Keratinocyte (primary cell): ENCODE data around the gene CLDN10. TPM values are rescaled to one million over a fixed set of nuclear protein-coding genes. Genes with fewer than 3 reads are reported as not detected.
A peak's percentile ranks its signal among the peaks of the same experiment; 100 is the strongest.

ENCODE experiments used
- DNase-seq: peaks from one replicate; pipeline ENCODE4 v3.0.0-alpha.2; 2011; ENCODE audit warnings: low read depth, missing footprints, low spot score
- FAIRE-seq: peaks from 2 replicates; lab custom pipeline; 2011; peaks lifted over from hg19 to GRCh38; lab: Jason Lieb, UNC
- H2AFZ ChIP-seq: 2 replicates; pipeline ENCODE4 v1.6.0; 2012; ENCODE audit warnings: low read length, control low read depth, inconsistent platforms; ENCODE audit not compliant: control insufficient read depth
- H3K27ac ChIP-seq: 2 replicates; pipeline ENCODE4 v1.5.1; 2011; ENCODE audit warnings: low read length; ENCODE audit not compliant: control insufficient read depth, insufficient read depth
- H3K27me3 ChIP-seq: 3 replicates; pipeline ENCODE4 v1.6.0; 2011; ENCODE audit warnings: low read length; ENCODE audit not compliant: control insufficient read depth, insufficient read depth; ENCODE audit errors: extremely low read depth
- H3K36me3 ChIP-seq, 2 experiments: 2 replicates in 1 of 2; 3 replicates in 1 of 2; pipeline ENCODE4 v1.5.1; 2011; ENCODE audit warnings: low read length in 2 of 2, mild to moderate bottlenecking in 1 of 2; ENCODE audit not compliant: control insufficient read depth in 2 of 2, insufficient read depth in 2 of 2; ENCODE audit errors: extremely low read depth in 1 of 2
- H3K4me1 ChIP-seq: 3 replicates; pipeline ENCODE4 v1.5.1; 2011; ENCODE audit warnings: low read length; ENCODE audit not compliant: control insufficient read depth, insufficient read depth; ENCODE audit errors: extremely low read depth
- H3K4me2 ChIP-seq: 3 replicates; pipeline ENCODE4 v1.6.0; 2011; ENCODE audit warnings: low read depth, low read length; ENCODE audit not compliant: control insufficient read depth, insufficient read depth; ENCODE audit errors: extremely low read depth
- H3K4me3 ChIP-seq, 3 experiments: fragments of 200-600 bp in 1 of 3; sonication (generic) in 1 of 3; 2 replicates in 2 of 3; 3 replicates in 1 of 3; pipeline ENCODE4 v1.5.1; 2011 to 2016; ENCODE audit warnings: low read length in 3 of 3, mild to moderate bottlenecking in 3 of 3, control low read depth in 2 of 3, inconsistent platforms in 1 of 3, low read depth in 1 of 3, mixed read lengths in 1 of 3, mixed run types in 1 of 3, moderate library complexity in 1 of 3; ENCODE audit not compliant: control insufficient read depth in 2 of 3, insufficient read depth in 2 of 3; ENCODE audit errors: extremely low read depth in 1 of 3
- H3K79me2 ChIP-seq: 2 replicates; pipeline ENCODE4 v1.6.0; 2012; ENCODE audit warnings: low read length; ENCODE audit not compliant: control insufficient read depth, insufficient read depth
- H3K9ac ChIP-seq: 3 replicates; pipeline ENCODE4 v1.6.0; 2011; ENCODE audit warnings: low read length; ENCODE audit not compliant: control insufficient read depth, insufficient read depth; ENCODE audit errors: extremely low read depth
- H3K9me1 ChIP-seq: 3 replicates; pipeline ENCODE4 v1.6.0; 2011; ENCODE audit warnings: low read length; ENCODE audit not compliant: control insufficient read depth, insufficient read depth; ENCODE audit errors: extremely low read depth
- H3K9me3 ChIP-seq: 2 replicates; pipeline ENCODE4 v1.5.1; 2012; ENCODE audit warnings: low read depth, low read length; ENCODE audit not compliant: control insufficient read depth
- H4K20me1 ChIP-seq: 3 replicates; pipeline ENCODE4 v1.6.0; 2011; ENCODE audit warnings: low read length; ENCODE audit not compliant: control insufficient read depth, insufficient read depth; ENCODE audit errors: extremely low read depth
- CTCF ChIP-seq, 3 experiments: IDR thresholded peaks in 1 of 3; conservative IDR thresholded peaks in 1 of 3; optimal IDR thresholded peaks in 1 of 3; 2 replicates in 2 of 3; 3 replicates in 1 of 3; pipeline versions ENCODE3 to v1.5.1; 2011; ENCODE audit warnings: low read length in 3 of 3, mild to moderate bottlenecking in 3 of 3, moderate library complexity in 2 of 3, control low read depth in 1 of 3, inconsistent platforms in 1 of 3; ENCODE audit not compliant: insufficient read depth in 2 of 3; ENCODE audit errors: extremely low read depth in 1 of 3
- EZH2 ChIP-seq: IDR thresholded peaks from one replicate; pipeline ENCODE4 v1.6.1; 2012; ENCODE audit warnings: inconsistent platforms, mild to moderate bottlenecking, low read length, moderate library complexity
- dilution Hi-C: fragments of 300-500 bp; cut with MboI; formaldehyde crosslinking; loops from one replicate; pipeline ENCODE4 v1.7.0; 2020; ENCODE audit warnings: low sequenced_read_pairs; ENCODE audit not compliant: extremely low pct_ligation_motif_present
- polyA plus RNA-seq, 5 experiments: library from polyadenylated mRNA; depleted of rRNA in 3 of 5; stranded (reverse) in 3 of 5; stranded (forward) in 1 of 5; unstranded in 1 of 5; fragments of >200 nt; gene quantifications; 1 replicate in 1 of 5; 2 replicates in 3 of 5; 3 replicates in 1 of 5; pipeline versions ENCODE4 v1.2.1 to v1.2.3, GENCODE V29; 2011 to 2012; ENCODE audit warnings: missing spikeins in 2 of 5, low read depth in 1 of 5, low replicate concordance in 1 of 5

The CLDN10 gene
- polyA plus RNA-seq, 1 donor (not counting 4 experiments of a cell fraction or from before 2014, with no cell fraction given): not detected

GRCh38 chr13:95509521-95510310, 42.8 kb upstream of the CLDN10 start:
- Histone ChIP-seq H2AFZ (peak overlapping the region; percentile 70), H3K36me3 (no peaks in the 10 kb centered on the region), H3K4me1 (peaks cover 29% of the 10 kb centered on the region), H3K4me3 (peak overlapping the region in 2 of 3 experiments; percentile 40 to 51), H3K79me2 (no peaks in the 10 kb centered on the region), H4K20me1 (no peaks in the 10 kb centered on the region), H3K4me2 (peak overlapping the region; percentile 88), H3K9ac (peak overlapping the region; percentile 42), H3K9me3 (no peaks in the 10 kb centered on the region), H3K27me3 (no peaks in the 10 kb centered on the region), H3K27ac (peak overlapping the region; percentile 77), H3K9me1 (no peaks in the 10 kb centered on the region)
- DNase-seq: peak; percentile 41
- TF ChIP-seq EZH2: no peak
- no peak for TF ChIP-seq CTCF (optimal IDR thresholded peaks at IDR 0.05 in 1 of 3, IDR thresholded peaks at IDR 0.05 in 1 of 3, conservative IDR thresholded peaks at IDR 0.05 in 1 of 3; ENCODE audit: extremely low read depth in 1 of 3, insufficient read depth in 2 of 3, low read length in 3 of 3)
- dilution Hi-C loops: no loop called here
- peak; percentile 96 for FAIRE-seq

- no peaks in the 10 kb centered on the region for H3K9me1 ChIP-seq
- no peaks in the 10 kb centered on the region for H4K20me1 ChIP-seq
- H3K27me3 ChIP-seq: no peaks in the 10 kb centered on the region
- H3K4me1 ChIP-seq: peaks cover 29% of the 10 kb centered on the region
- no peak for TF ChIP-seq CTCF (optimal IDR thresholded peaks at IDR 0.05 in 1 of 3, IDR thresholded peaks at IDR 0.05 in 1 of 3, conservative IDR thresholded peaks at IDR 0.05 in 1 of 3; ENCODE audit: extremely low read depth in 1 of 3, insufficient read depth in 2 of 3, low read length in 3 of 3)
- TF ChIP-seq EZH2: no peak
- H3K4me2 ChIP-seq: no peak overlapping the region
- no peaks in the 10 kb centered on the region for H3K36me3 ChIP-seq
- no peak for DNase-seq
- H3K9ac ChIP-seq: no peak overlapping the region
- no peak overlapping the region for H3K4me3 ChIP-seq
- H3K27ac ChIP-seq: no peak overlapping the region
- no peak for FAIRE-seq
- H3K9me3 ChIP-seq: no peaks in the 10 kb centered on the region
- dilution Hi-C loops: no loop called here
- H3K79me2 ChIP-seq: no peaks in the 10 kb centered on the region
- no peak overlapping the region for H2AFZ ChIP-seq
Observed at GRCh38 chr13:95510950-95511349, 41.6 kb upstream of the CLDN10 start.
